Body of pancreas (tissue), 4 donors: Measurements from ENCODE around the gene ZBTB8A.

Experiments used
- POLR2A ChIP-seq, 3 donors: fragments of 450-650 bp; IDR thresholded peaks; one replicate each; pipeline ENCODE4 v1.6.1; 2016; ENCODE audit warnings: antibody characterized with exemption in 3 of 3, mild to moderate bottlenecking in 2 of 3
- TF ChIP-seq, protein P1 (sequence below), 7 experiments: fragments of 450-650 bp in 4 of 7; fragments of 200-600 bp in 3 of 7; sonication (generic) in 3 of 7; IDR thresholded peaks; one replicate each; pipeline ENCODE4 v1.5.1; 2016 to 2019; ENCODE audit warnings: antibody characterized with exemption in 7 of 7

DNA sequence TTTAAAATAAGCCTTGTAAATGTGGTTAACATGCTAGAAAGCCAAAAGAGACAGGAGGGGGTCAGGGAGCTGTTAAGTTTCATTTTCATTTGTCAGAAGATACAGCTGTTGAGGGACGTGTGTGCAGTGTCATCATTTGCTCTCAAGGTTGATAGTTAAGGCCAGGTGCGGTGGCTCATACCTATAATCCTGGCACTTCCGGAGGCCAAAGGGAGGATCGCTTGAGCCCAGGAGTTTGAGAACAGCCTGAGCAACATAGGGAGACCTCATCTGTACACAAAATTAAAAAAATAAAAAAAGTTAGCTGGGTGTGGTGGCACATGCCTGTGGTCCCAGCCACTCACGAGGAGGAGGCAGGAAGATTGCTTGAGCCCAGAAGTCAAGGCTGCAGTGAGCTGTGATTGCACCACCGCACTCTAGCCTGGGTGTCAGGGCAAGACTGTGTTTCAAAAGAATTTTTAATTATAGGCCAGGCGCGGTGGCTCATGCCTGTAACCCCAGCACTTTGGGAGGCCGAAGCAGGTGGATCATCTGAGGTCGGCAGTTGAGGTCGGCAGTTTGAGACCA, 88.5 kb downstream of the ZBTB8A start:
- TF ChIP-seq, protein P1, sequence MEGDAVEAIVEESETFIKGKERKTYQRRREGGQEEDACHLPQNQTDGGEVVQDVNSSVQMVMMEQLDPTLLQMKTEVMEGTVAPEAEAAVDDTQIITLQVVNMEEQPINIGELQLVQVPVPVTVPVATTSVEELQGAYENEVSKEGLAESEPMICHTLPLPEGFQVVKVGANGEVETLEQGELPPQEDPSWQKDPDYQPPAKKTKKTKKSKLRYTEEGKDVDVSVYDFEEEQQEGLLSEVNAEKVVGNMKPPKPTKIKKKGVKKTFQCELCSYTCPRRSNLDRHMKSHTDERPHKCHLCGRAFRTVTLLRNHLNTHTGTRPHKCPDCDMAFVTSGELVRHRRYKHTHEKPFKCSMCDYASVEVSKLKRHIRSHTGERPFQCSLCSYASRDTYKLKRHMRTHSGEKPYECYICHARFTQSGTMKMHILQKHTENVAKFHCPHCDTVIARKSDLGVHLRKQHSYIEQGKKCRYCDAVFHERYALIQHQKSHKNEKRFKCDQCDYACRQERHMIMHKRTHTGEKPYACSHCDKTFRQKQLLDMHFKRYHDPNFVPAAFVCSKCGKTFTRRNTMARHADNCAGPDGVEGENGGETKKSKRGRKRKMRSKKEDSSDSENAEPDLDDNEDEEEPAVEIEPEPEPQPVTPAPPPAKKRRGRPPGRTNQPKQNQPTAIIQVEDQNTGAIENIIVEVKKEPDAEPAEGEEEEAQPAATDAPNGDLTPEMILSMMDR (IDR thresholded peaks at IDR 0.05) = no peak
- TF ChIP-seq POLR2A (IDR thresholded peaks at IDR 0.05) = no peak
